ENCODE data around the gene MMUT. TPM values are rescaled to one million over a fixed set of nuclear protein-coding genes. Genes with fewer than 3 reads are reported as not detected.

Gene MMUT
- total and polyA plus RNA-seq, 7 donors, result 10.5 to 23.6 (median 16.8) TPM

GRCh38 chr6:49468042-49468441 is 5.0 kb upstream of the MMUT start:
- intact Hi-C loops (cut with DNase I), result no loop called here
- Histone ChIP-seq H3K27ac (no peak overlapping the region), H3K27me3 (no peaks in the 10 kb centered on the region), H3K4me3 (no peak overlapping the region), H3K36me3 (peaks cover 0 to 20% (median 0%) of the 10 kb centered on the region in 4 donors), H3K9me3 (no peaks in the 10 kb centered on the region), H3K4me1 (peaks cover 0 to 12% (median 7%) of the 10 kb centered on the region in 4 donors)
- WGBS, 2 donors, result 97% methylated on average over 9 of the region's 9 CpGs
- no peak for DNase-seq
- TF ChIP-seq POLR2AphosphoS5 (IDR thresholded peaks at IDR 0.05) (no peak), EP300 (IDR thresholded peaks at IDR 0.05) (no peak), POLR2A (IDR thresholded peaks at IDR 0.05) (no peak), CTCF (IDR thresholded peaks at IDR 0.05) (no peak)

- DNase-seq, result no peak
- Histone ChIP-seq H3K9me3 (no peaks in the 10 kb centered on the region), H3K36me3 (no peaks in the 10 kb centered on the region), H3K27ac (no peak overlapping the region), H3K4me1 (peaks cover 0 to 39% (median 22%) of the 10 kb centered on the region in 4 donors), H3K27me3 (no peaks in the 10 kb centered on the region), H3K4me3 (no peak overlapping the region)
- TF ChIP-seq POLR2A (IDR thresholded peaks at IDR 0.05) (no peak), EP300 (IDR thresholded peaks at IDR 0.05) (no peak), CTCF (IDR thresholded peaks at IDR 0.05) (no peak), POLR2AphosphoS5 (IDR thresholded peaks at IDR 0.05) (no peak)
- 97 to 98% methylated on average over 2 of the region's 2 CpGs for WGBS, 2 donors
- intact Hi-C loops (cut with DNase I), result no loop called here
Observed at GRCh38 chr6:49464691-49465090, 1.6 kb upstream of the MMUT start.

- H3K9me3 ChIP-seq, result no peaks in the 10 kb centered on the region
- H3K4me1 ChIP-seq, result peaks cover 0 to 50% (median 22%) of the 10 kb centered on the region in 4 donors
- H3K36me3 ChIP-seq, result peaks cover 0 to 7% (median 0%) of the 10 kb centered on the region in 4 donors
- H3K4me3 ChIP-seq, result peak overlapping the region; percentile 65 to 74 (median 71)
- TF ChIP-seq EP300 (IDR thresholded peaks at IDR 0.05), result no peak
- no peak for TF ChIP-seq POLR2AphosphoS5 (IDR thresholded peaks at IDR 0.05)
- no peak for TF ChIP-seq POLR2A (IDR thresholded peaks at IDR 0.05)
- no peak for TF ChIP-seq CTCF (IDR thresholded peaks at IDR 0.05)
- H3K27me3 ChIP-seq, result no peaks in the 10 kb centered on the region
- intact Hi-C loops (cut with DNase I), result no loop called here
- DNase-seq, result no peak
- peak overlapping the region; percentile 83 to 89 (median 87) for H3K27ac ChIP-seq
- WGBS, 2 donors, result 0 to 1% methylated on average over 4 of the region's 4 CpGs
Observed at GRCh38 chr6:49463612-49463967, 537 bp upstream of the MMUT start.

GRCh38 chr6:49462599-49462926 is 490 bp downstream of the MMUT start:
- Histone ChIP-seq H3K27ac (peak overlapping the region; percentile 83 to 89 (median 87)), H3K27me3 (no peaks in the 10 kb centered on the region), H3K9me3 (no peaks in the 10 kb centered on the region), H3K36me3 (peaks cover 0 to 17% (median 0%) of the 10 kb centered on the region in 4 donors), H3K4me3 (peak overlapping the region; percentile 65 to 74 (median 71)), H3K4me1 (peaks cover 0 to 51% (median 22%) of the 10 kb centered on the region in 4 donors)
- 1 to 2% methylated on average over 7 of the region's 7 CpGs for WGBS, 2 donors
- DNase-seq, result no peak
- TF ChIP-seq CTCF (IDR thresholded peaks at IDR 0.05) (no peak), EP300 (IDR thresholded peaks at IDR 0.05) (no peak), POLR2AphosphoS5 (IDR thresholded peaks at IDR 0.05) (no peak), POLR2A (IDR thresholded peaks at IDR 0.05) (no peak)
- intact Hi-C loops (cut with DNase I), result no loop called here

- WGBS, 2 donors, result 38 to 50% methylated on average over 3 of the region's 3 CpGs
- no peak for DNase-seq
Observed at GRCh38 chr6:49462071-49462470, 982 bp downstream of the MMUT start.

More at GRCh38 chr6:49462071-49462470, 982 bp downstream of the MMUT start:
- no peaks in the 10 kb centered on the region for H3K9me3 ChIP-seq
- peak overlapping the region; percentile 83 to 89 (median 87) for H3K27ac ChIP-seq
- TF ChIP-seq POLR2AphosphoS5 (IDR thresholded peaks at IDR 0.05), result no peak
- TF ChIP-seq CTCF (IDR thresholded peaks at IDR 0.05), result no peak
- no peak for TF ChIP-seq EP300 (IDR thresholded peaks at IDR 0.05)
- no peak for TF ChIP-seq POLR2A (IDR thresholded peaks at IDR 0.05)
- peaks cover 0 to 51% (median 22%) of the 10 kb centered on the region in 4 donors for H3K4me1 ChIP-seq
- H3K4me3 ChIP-seq, result peak overlapping the region; percentile 65 to 74 (median 71)
- no peaks in the 10 kb centered on the region for H3K27me3 ChIP-seq
- peaks cover 0 to 22% (median 2%) of the 10 kb centered on the region in 4 donors for H3K36me3 ChIP-seq
- intact Hi-C loops (cut with DNase I), result no loop called here

Measured in sigmoid colon (tissue), 7 donors.